Measurements from ENCODE around the gene SYNCRIP. TPM values are rescaled to one million over a fixed set of nuclear protein-coding genes. Genes with fewer than 3 reads are reported as not detected.

Gene SYNCRIP
- total and polyA plus RNA-seq, 7 experiments from 2014 or later, result 69.8 to 131 (median 82.2) TPM

DNA sequence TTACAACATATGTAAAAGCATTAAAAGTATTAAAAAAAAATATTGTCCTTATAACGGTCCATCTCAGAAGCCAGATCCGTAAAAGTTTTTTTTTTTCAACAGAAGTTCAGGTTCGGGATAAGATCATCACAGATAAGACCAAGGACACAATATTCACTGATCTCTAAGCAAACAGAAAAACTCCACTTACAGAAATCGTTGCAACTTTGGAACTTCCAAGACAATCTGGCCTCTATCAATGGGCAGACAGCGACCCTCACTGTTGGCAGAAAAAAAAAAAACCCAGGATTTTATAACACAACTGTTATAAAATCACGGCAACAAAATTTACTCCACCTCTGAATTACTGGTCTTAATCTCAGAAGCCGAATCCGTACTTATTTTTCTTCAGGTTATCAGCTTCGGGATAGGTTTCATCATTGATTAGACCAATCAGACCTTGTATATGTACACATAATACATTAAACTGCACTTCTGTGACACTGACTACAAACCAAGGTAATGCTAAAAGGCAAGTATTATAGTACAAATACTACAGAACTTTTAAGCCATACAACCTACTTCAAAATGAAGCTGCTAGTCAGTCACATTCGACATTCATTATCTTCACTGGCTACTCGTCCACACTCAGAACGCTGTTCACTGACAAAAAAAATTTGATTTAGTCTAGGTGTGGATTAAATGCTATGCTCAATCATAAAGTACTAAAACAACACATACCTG lies 34.7 kb upstream of the SYNCRIP start:
- Histone ChIP-seq H3K9me3 (ENCODE audit: control insufficient read depth in 2 of 3, low read length in 3 of 3) (no peaks in the 10 kb centered on the region), H3K27ac (ENCODE audit: low read depth, low read length) (peak overlapping the region; percentile 93), H3K27me3 (ENCODE audit: control insufficient read depth in 2 of 2, insufficient read depth in 2 of 2, low read length in 2 of 2) (no peaks in the 10 kb centered on the region), H3K4me1 (ENCODE audit: control insufficient read depth in 2 of 2, insufficient read depth in 2 of 2, low read length in 2 of 2) (peaks cover 23 to 26% of the 10 kb centered on the region in 2 donors), H3K4me3 (ENCODE audit: low read length) (peak overlapping the region; percentile 98), H3K36me3 (ENCODE audit: control insufficient read depth in 2 of 3, insufficient read depth in 3 of 3, low read length in 3 of 3) (peaks cover 0 to 4% (median 4%) of the 10 kb centered on the region in 3 experiments)
- peaks cover 9 to 62% (median 35%) of the 10 kb centered on the region in 5 donors for H3K36me3 Mint-ChIP-seq
- H3K27me3 Mint-ChIP-seq, result peaks cover 0 to 4% (median 0%) of the 10 kb centered on the region in 5 donors
- H3K4me3 Mint-ChIP-seq, result peak overlapping the region; percentile 93 to 100 (median 98)
- H3K9me3 Mint-ChIP-seq, result peaks cover 0 to 8% (median 2%) of the 10 kb centered on the region in 11 donors
- ATAC-seq (no peak), DNase-seq (peak in 3 of 9 donors; percentile 3 to 22 (median 20))
- POLR2A ChIA-PET, result interaction anchor here (0.8 to 5.8 kb wide), 19 partner anchors 7 to 226 kb away, joined by 3 to 593 read pairs (median 6); partner anchors contain the start of genes SNX14 and SYNCRIP
- H3K4me1 Mint-ChIP-seq, result peaks cover 31 to 64% (median 53%) of the 10 kb centered on the region in 7 donors
- intact Hi-C loops (cut with micrococcal nuclease), result loop anchor here (1.0 to 10.0 kb wide), 3 partner anchors 53 to 1915 kb away; partner anchors contain the start of gene ORC3 (in 1 of the 2)
- H3K27ac Mint-ChIP-seq, result peak overlapping the region; percentile 96 to 100 (median 99)
- CTCF ChIA-PET, result interaction anchor here (0.6 to 4.5 kb wide), 6 partner anchors 7 to 146 kb away, joined by 3 to 50 read pairs (median 6); partner anchors contain the start of genes SNX14 and SYNCRIP

- Mint-ChIP-seq H3K36me3 (peaks cover 9 to 61% (median 36%) of the 10 kb centered on the region in 5 donors), H3K27me3 (peaks cover 0 to 4% (median 0%) of the 10 kb centered on the region in 5 donors), H3K27ac (peak overlapping the region; percentile 40 to 100 (median 98)), H3K4me1 (peaks cover 31 to 66% (median 53%) of the 10 kb centered on the region in 7 donors), H3K9me3 (peaks cover 0 to 6% (median 0%) of the 10 kb centered on the region in 11 donors), H3K4me3 (peak overlapping the region; percentile 93 to 100 (median 98))
- ChIA-PET CTCF (interaction anchor here (4.5 kb wide), 1 partner anchor 34 kb away, joined by 50 read pairs; the partner anchor contains the start of gene SYNCRIP), POLR2A (interaction anchor here (0.6 to 5.8 kb wide), 7 partner anchors 10 to 149 kb away, joined by 3 to 593 read pairs (median 10); partner anchors contain the start of genes SNX14 and SYNCRIP)
- no peaks in the 10 kb centered on the region for H3K27me3 ChIP-seq (ENCODE audit: control insufficient read depth in 2 of 2, insufficient read depth in 2 of 2, low read length in 2 of 2)
- no peak for DNase-seq
- intact Hi-C loops (cut with micrococcal nuclease), result loop anchor here (5.0 to 10.0 kb wide), 2 partner anchors 51 to 1916 kb away; partner anchors contain the start of gene ORC3 (in 1 of the 2)
- ATAC-seq, result no peak
- H3K27ac ChIP-seq (ENCODE audit: low read depth, low read length), result peak overlapping the region; percentile 93
- peaks cover 23 to 26% of the 10 kb centered on the region in 2 donors for H3K4me1 ChIP-seq (ENCODE audit: control insufficient read depth in 2 of 2, insufficient read depth in 2 of 2, low read length in 2 of 2)
- H3K9me3 ChIP-seq (ENCODE audit: control insufficient read depth in 2 of 3, low read length in 3 of 3), result no peaks in the 10 kb centered on the region
- H3K36me3 ChIP-seq (ENCODE audit: control insufficient read depth in 2 of 3, insufficient read depth in 3 of 3, low read length in 3 of 3), result peaks cover 0 to 4% (median 4%) of the 10 kb centered on the region in 3 experiments
- peak overlapping the region; percentile 98 for H3K4me3 ChIP-seq (ENCODE audit: low read length)
Measured at GRCh38 chr6:85676086-85676729, 33.5 kb upstream of the SYNCRIP start.

DNA sequence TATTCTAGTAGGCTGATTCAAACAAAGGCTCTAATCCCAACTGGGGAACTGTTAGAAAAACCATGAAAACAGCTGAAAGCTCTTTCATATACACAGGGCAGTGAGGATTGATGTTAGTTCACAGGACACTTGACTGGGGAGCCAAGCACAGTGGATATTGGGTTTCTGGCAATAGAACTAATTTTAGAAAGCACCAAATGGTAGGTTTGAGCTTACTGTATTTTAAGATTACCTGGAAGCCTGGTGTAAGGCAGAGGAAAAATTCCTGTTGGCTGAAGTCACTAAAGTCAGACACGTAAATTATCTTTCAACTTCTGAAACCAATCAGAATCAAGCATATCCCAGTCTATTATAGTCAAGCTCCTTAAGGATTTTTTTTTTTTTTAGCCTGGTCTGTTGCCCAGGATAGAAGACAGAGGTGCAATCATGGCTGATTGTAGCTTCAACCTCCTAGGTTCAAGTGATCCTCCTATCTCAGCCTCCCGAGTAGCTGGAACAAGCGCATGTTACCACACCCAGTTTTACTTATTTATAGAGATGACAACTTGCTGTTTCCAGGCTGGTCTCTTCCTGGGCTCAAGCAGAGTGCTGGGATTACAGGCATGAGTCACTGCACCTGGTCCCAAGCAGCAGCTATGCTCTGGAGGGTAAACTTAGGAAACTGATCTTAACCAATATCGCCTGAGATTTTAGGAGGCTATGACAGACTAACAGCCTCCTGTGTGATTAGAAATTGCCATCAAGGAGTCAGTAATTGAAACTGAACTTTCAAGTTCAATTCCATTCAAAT lies 32.5 kb upstream of the SYNCRIP start:
- peaks cover 0 to 4% (median 0%) of the 10 kb centered on the region in 5 donors for H3K27me3 Mint-ChIP-seq
- H3K36me3 Mint-ChIP-seq, result peaks cover 9 to 63% (median 36%) of the 10 kb centered on the region in 5 donors
- peak overlapping the region; percentile 98 for H3K4me3 ChIP-seq (ENCODE audit: low read length)
- H3K27ac ChIP-seq (ENCODE audit: low read depth, low read length), result peak overlapping the region; percentile 93
- ATAC-seq, result no peak
- no peaks in the 10 kb centered on the region for H3K9me3 ChIP-seq (ENCODE audit: control insufficient read depth in 2 of 3, low read length in 3 of 3)
- peaks cover 39 to 71% (median 62%) of the 10 kb centered on the region in 7 donors for H3K4me1 Mint-ChIP-seq
- ChIA-PET CTCF (interaction anchor here (0.9 to 4.5 kb wide), 2 partner anchors 33 to 37 kb away, joined by 4 to 50 read pairs; partner anchors contain the start of gene SYNCRIP), POLR2A (interaction anchor here (0.6 to 5.8 kb wide), 6 partner anchors 9 to 123 kb away, joined by 3 to 593 read pairs (median 5); partner anchors contain the start of genes SNX14 and SYNCRIP)
- H3K9me3 Mint-ChIP-seq, result peaks cover 0 to 6% (median 0%) of the 10 kb centered on the region in 11 donors
- H3K27ac Mint-ChIP-seq, result peak overlapping the region; percentile 13 to 100 (median 65)
- H3K27me3 ChIP-seq (ENCODE audit: control insufficient read depth in 2 of 2, insufficient read depth in 2 of 2, low read length in 2 of 2), result no peaks in the 10 kb centered on the region
- H3K4me3 Mint-ChIP-seq, result peak overlapping the region; percentile 93 to 100 (median 98)
- intact Hi-C loops (cut with micrococcal nuclease), result loop anchor here (5.0 to 10.0 kb wide), 2 partner anchors 50 to 1917 kb away; partner anchors contain the start of gene ORC3 (in 1 of the 2)
- H3K36me3 ChIP-seq (ENCODE audit: control insufficient read depth in 2 of 3, insufficient read depth in 3 of 3, low read length in 3 of 3), result peaks cover 0 to 4% (median 4%) of the 10 kb centered on the region in 3 experiments
- DNase-seq, result no peak
- peaks cover 29 to 31% of the 10 kb centered on the region in 2 donors for H3K4me1 ChIP-seq (ENCODE audit: control insufficient read depth in 2 of 2, insufficient read depth in 2 of 2, low read length in 2 of 2)

- no peak for DNase-seq
- POLR2A ChIA-PET, result interaction anchor here (0.7 to 5.8 kb wide), 3 partner anchors 32 to 81 kb away, joined by 5 to 593 read pairs (median 10); partner anchors contain the start of genes SNX14 and SYNCRIP
- Histone ChIP-seq H3K9me3 (ENCODE audit: control insufficient read depth in 2 of 3, low read length in 3 of 3) (no peaks in the 10 kb centered on the region), H3K4me3 (ENCODE audit: low read length) (peak overlapping the region; percentile 98), H3K27ac (ENCODE audit: low read depth, low read length) (peak overlapping the region; percentile 93), H3K4me1 (ENCODE audit: control insufficient read depth in 2 of 2, insufficient read depth in 2 of 2, low read length in 2 of 2) (peaks cover 29 to 37% of the 10 kb centered on the region in 2 donors), H3K36me3 (ENCODE audit: control insufficient read depth in 2 of 3, insufficient read depth in 3 of 3, low read length in 3 of 3) (peaks cover 0 to 4% (median 4%) of the 10 kb centered on the region in 3 experiments), H3K27me3 (ENCODE audit: control insufficient read depth in 2 of 2, insufficient read depth in 2 of 2, low read length in 2 of 2) (no peaks in the 10 kb centered on the region)
- H3K9me3 Mint-ChIP-seq, result peaks cover 0 to 6% (median 0%) of the 10 kb centered on the region in 11 donors
- ATAC-seq, result no peak
- intact Hi-C loops (cut with micrococcal nuclease), result loop anchor here (5.0 to 10.0 kb wide), 2 partner anchors 50 to 1918 kb away; partner anchors contain the start of gene ORC3 (in 1 of the 2)
- peaks cover 0 to 4% (median 0%) of the 10 kb centered on the region in 5 donors for H3K27me3 Mint-ChIP-seq
- H3K27ac Mint-ChIP-seq, result peak overlapping the region in 8 of 9 donors; percentile 22 to 100 (median 62)
- peaks cover 45 to 72% (median 65%) of the 10 kb centered on the region in 7 donors for H3K4me1 Mint-ChIP-seq
- CTCF ChIA-PET, result interaction anchor here (0.9 kb wide), 1 partner anchor 36 kb away, joined by 4 read pairs; no protein-coding TSS in a partner anchor
- H3K4me3 Mint-ChIP-seq, result peak overlapping the region; percentile 25 to 100 (median 94)
- peaks cover 9 to 63% (median 36%) of the 10 kb centered on the region in 5 donors for H3K36me3 Mint-ChIP-seq
Measured at GRCh38 chr6:85674604-85675003, 31.9 kb upstream of the SYNCRIP start.

DNA sequence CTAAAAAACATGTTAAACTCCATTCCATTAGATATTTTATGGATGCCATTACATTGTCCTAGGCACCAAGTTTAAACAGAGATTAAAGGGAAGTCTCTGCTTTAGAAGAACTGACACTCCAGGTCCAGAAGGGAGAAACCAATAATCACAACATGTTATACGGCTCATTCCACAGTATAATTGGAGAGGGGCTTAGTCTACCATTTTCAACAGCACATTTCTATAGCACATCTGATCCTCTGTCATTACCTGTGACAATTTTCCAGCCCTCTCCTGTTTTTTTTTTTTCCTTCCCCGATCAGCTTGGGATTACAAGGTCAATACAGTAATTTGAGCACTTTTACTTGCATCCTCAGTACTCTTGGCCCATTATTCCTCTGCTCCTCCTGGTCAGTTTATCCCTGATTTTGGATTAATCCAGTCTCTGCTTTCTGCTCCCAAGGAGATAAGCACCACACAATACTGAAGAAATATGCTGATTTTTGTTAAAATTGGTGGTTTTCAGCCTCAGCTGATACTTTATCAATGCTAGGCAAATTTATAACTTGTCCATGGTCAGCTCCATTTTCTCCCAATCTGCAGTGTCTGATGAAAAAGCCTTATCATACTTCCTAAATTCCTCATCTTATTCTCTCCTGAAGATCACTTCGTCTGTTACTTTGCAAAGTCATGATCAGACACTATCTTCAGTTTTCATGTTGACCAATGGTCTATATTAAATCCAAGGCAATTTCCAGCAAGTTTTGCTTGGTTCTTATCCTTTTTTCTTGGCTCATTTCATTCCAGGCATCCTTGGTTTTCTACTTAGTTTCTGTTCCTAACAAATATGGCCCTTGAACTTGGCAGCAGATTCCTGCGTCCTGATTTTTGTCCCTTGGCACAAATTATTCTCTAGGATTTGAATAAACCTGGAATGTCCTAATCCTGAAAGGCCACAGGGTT lies 30.8 kb upstream of the SYNCRIP start:
- peaks cover 0 to 3% (median 0%) of the 10 kb centered on the region in 5 donors for H3K27me3 Mint-ChIP-seq
- peaks cover 9 to 63% (median 35%) of the 10 kb centered on the region in 5 donors for H3K36me3 Mint-ChIP-seq
- DNase-seq (no peak), ATAC-seq (no peak)
- Histone ChIP-seq H3K36me3 (ENCODE audit: control insufficient read depth in 2 of 3, insufficient read depth in 3 of 3, low read length in 3 of 3) (peaks cover 0 to 4% (median 4%) of the 10 kb centered on the region in 3 experiments), H3K27ac (ENCODE audit: low read depth, low read length) (no peak overlapping the region), H3K27me3 (ENCODE audit: control insufficient read depth in 2 of 2, insufficient read depth in 2 of 2, low read length in 2 of 2) (no peaks in the 10 kb centered on the region), H3K4me3 (ENCODE audit: low read length) (no peak overlapping the region), H3K4me1 (ENCODE audit: control insufficient read depth in 2 of 2, insufficient read depth in 2 of 2, low read length in 2 of 2) (peaks cover 35 to 41% of the 10 kb centered on the region in 2 donors), H3K9me3 (ENCODE audit: control insufficient read depth in 2 of 3, low read length in 3 of 3) (no peaks in the 10 kb centered on the region)
- H3K9me3 Mint-ChIP-seq, result peaks cover 0 to 4% (median 0%) of the 10 kb centered on the region in 11 donors
- peak overlapping the region in 7 of 9 donors; percentile 28 to 100 (median 57) for H3K27ac Mint-ChIP-seq
- POLR2A ChIA-PET, result interaction anchor here (0.6 to 5.1 kb wide), 2 partner anchors 32 to 1518 kb away, joined by 3 to 106 read pairs; partner anchors contain the start of gene SYNCRIP
- peak overlapping the region in 3 of 10 donors; percentile 4 to 55 (median 30) for H3K4me3 Mint-ChIP-seq
- intact Hi-C loops (cut with micrococcal nuclease), result loop anchor here (10.0 kb wide), 1 partner anchor 49 kb away; no protein-coding TSS in a partner anchor
- CTCF ChIA-PET, result no interaction called here
- peaks cover 49 to 78% (median 71%) of the 10 kb centered on the region in 7 donors for H3K4me1 Mint-ChIP-seq

Data from naive thymus-derived CD4-positive, alpha-beta T cell (primary cell).